H4 (cell line): ENCODE measurements around the gene GRIN2A. TPM values are rescaled to one million over a fixed set of nuclear protein-coding genes. Genes with fewer than 3 reads are reported as not detected.

ENCODE experiments used
- DNase-seq: peaks from one replicate; pipeline ENCODE4 v3.0.0-alpha.2; 2015; ENCODE audit warnings: low spot score
- total RNA-seq: library from RNA; depleted of rRNA; stranded (reverse); fragments of >200 nt; shearing (Covaris generic); gene quantifications from 2 replicates; pipeline ENCODE4 v1.2.3, GENCODE V29; 2014

GRIN2A gene
- total RNA-seq, 1 experiment from 2014 or later = 0.17 TPM

DNA sequence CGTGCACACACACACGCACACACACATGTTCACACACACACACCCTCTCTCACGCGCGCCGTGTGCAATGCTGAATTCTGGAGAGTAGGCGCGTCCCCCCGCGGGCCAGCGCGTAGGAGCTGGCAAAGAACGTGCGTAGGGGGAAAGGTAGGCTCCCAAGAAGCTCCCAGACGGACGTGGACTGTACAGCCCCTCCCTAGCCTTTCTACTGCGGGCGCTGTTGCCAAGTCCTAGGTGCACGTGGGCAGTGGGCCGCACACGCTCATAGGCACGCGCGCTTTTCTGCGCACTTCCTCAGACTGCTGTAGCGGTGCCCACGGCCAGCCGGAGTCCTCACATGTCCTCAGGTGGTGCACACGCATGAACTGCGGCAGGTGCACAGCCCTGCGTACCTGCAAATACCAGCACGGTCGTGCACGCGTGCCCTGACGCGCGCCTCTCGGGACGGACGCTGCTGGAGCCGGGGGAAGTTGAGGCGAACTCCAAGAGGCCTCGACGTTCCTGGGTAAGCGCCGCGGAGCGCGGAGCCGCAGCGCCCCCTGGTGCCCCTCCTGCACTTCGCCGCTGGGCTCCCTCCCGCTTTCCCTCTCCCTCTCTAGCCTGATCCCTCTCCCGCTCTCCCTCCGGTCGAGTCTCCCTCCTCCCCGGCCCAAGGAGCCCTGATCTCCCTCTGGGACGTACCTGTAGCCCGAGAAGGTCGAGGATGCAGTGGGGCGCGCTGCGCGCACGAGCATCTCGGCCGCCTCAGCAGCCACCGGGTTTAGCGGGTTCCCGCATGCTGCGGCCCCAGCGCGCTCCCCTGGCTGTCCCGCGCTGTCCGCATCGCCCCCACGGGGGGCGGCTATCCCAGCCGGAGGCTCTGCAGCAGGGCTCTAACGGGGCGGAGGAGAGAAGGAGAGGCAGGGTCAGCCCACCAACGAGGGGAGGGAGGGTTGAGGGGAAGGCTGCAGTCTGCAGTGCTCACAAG is 749 bp downstream of the GRIN2A start:
- peak; percentile 41 for DNase-seq

DNA sequence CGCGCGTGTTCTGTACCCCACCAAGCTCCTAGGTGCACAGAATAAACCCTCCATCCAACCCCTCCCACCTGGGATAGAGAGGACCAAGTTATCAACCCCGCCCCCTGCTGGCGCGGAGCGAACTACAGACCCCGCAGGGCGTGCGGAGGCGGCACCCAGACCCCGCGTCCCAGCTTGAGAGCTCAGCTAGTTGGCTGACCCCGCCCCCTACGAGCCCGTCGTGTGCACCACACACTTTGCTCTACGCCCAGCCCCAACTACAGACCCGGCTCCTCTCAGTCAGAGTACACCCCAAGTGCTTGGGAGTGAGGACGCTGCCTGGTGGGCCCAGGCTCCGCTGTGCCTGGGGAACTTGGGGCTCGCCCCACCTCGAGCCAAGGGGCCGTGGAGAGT is 1.5 kb downstream of the GRIN2A start:
- no peak for DNase-seq

DNA sequence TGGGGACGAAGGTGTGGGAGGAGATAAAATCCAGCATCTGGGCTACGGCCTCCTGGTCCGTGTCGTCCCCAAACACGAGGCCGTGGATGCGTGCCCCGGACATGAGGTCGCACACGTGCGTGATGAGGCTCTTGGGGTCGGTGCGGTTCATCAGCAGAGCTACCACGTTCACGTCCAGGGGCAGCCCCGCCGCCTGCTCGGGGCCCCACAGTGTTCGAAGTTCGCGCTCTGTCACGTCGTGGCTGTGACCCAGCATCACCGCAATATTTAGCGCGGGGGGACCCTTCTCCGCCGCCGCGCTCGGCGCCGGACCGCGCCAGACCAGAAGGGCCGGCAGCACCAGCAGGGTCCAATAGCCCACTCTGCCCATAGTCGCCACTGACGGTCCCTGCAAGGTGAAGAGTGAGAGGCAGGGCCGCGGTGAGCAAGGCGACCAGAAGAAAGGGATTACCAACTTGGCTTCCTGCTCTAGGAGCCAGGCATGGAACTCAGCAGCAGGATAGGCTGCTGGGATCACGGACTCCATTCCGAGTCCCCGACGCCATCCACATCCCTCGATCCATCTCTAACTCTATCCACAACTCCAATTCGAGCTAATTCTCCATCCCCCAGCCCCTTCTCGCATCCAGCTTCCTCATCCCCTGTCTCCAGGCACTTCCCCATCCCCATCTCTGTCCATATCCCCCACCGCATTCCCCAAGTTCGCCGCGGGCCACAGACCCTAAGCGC is 2.0 kb downstream of the GRIN2A start:
- no peak for DNase-seq

DNA sequence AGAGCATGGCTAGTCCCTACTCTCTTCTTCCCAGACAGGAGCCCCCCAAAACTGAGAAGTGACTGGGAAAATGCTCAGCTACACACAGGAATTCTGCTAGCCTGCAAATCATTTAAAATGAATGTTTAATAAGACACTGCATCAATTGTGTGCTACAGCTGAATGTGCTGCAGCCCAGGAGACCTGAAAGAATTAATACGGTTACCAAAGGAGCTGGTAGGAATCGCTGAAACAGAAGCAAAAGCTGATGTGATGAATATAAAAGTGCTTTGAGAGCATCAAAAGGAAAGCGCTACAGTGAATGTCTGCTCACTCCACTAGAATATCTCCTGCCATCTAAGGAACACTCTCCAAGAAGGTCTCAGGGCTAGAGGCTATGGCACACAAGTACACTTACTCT is 3.7 kb downstream of the GRIN2A start:
- no peak for DNase-seq

DNA sequence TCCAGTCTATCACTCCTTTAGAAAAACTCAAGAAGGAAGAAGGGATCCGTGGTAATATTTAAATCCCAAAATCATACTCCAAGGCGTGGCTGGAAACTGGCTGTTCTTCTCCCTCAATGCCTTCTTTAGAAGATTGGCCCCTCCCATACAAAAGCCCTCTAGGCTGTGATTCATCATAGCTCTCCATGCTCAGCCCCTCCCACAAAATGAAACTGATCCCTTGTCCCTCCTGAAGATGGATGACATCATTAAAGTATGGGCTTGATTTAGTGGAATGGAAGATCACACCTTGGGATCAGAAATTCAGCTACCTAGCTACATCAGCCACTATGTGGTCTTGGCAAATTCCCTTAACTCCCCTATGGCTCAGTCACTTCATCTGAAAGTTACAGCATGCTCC is 4.1 kb downstream of the GRIN2A start:
- peak; percentile 38 for DNase-seq

DNA sequence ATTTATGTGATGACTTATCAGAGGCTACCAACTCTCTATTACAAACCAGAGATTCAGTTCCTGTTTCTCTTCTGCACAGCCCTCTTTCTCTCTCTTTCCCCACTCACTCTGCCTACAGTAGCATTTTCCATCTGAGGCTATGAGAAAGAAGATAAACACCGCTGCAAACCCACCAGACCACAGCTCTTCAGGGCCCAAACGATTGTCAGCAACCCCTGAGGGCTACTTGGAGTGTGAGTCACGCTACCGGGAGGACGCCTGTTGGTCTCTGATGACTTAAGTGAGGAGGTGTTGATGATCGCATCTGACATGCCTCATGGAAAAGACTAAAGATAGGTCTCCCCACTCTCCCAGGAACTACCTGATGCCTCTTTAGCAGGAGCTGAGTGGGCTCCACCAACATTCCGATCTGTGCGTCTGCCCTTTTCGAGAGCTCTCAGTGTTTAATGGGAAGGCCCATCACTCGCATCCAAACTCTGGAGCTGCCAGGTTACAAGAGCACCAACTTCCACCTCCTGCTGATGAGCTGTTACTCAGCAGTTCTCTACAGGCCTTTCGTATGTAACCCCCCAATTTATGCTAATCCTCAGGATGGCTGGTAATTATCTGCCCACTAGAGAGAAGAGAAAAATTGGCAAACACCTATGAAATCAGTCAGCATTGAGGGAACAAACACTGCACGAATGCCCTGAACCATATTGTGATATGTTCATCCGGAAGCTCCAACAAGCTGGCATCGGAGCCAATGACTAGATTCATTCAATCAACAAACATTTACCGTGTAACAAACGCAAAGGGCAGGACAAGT is 9.2 kb downstream of the GRIN2A start:
- DNase-seq = peak; percentile 51

DNA sequence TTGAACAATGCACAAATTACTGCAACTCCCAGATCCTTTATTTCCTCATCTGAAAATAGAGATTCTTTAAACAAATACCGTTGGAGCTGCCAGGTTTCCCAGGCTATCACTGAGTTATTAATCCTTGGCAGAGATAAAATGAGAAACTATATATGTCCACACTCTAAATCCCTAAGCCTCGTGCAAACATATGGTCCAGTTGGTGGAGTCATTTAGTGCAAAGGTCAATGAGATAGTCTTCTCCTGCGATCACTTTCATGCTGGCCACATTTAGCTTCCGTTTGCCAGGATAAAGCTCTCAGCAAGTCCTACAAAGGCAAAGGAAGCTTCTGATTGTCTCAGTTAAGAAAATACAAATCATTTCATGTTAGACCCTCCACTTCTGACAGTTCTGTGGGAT is 11.0 kb downstream of the GRIN2A start:
- no peak for DNase-seq

DNA sequence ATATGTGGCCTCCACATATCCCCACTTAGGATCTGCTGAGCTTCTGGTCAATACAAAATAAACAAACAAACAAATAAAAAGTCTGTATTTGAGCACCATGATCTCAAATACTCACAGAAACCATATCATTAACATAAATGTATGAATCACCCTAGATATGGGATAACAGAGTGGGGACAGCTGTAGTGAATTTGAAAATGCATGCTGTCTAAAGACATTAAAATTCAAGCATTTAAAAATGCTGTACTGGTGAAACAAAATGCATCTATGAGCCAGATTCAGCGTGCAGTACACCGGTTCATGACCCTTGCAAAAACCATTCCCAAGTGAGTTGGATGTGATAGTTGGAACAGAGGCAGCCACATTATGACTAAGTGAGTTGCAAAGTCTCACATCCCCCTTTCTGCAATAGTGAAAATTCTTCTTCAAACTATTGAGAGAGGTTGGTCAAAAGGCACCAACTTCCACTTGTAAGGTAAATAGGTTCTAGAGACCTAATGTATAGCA is 12.3 kb downstream of the GRIN2A start:
- no peak for DNase-seq

DNA sequence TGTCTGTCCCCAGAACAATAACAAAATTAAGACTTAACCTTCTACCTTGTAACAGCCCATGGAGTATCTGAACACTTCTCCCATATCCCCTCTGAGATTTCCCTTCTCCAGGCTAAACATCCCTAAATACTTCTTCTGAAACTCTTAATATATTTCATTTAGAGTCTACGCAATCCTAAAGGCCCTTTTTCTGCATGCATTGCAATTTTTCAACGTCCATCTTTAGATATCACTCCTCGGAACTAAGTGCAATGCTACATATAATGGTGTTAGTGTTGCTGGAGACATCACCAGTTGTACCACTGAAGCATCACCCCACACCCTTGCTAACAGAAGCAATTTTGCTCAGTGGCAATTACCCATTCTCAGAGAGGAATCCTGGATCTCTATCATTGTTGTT is 13.2 kb downstream of the GRIN2A start:
- no peak for DNase-seq

DNA sequence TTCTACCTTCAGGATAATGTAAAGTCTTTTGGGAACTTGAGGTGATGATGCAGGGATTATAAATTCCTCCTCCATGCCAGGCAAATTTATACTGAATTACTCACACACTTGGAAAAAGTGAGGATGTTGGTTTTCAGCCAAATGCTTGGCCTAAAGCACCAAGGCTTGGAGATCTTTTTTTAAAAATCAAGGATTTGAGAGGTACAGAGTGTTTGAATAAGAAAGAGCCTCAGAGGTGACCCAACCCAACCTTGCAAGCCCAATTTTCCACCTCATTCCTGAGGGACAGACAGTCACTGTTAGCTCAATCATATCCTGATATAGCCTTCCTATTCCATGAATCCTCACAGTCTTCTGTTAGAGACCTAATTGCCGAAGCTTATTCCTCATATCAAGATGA is 14.0 kb downstream of the GRIN2A start:
- peak; percentile 16 for DNase-seq

DNA sequence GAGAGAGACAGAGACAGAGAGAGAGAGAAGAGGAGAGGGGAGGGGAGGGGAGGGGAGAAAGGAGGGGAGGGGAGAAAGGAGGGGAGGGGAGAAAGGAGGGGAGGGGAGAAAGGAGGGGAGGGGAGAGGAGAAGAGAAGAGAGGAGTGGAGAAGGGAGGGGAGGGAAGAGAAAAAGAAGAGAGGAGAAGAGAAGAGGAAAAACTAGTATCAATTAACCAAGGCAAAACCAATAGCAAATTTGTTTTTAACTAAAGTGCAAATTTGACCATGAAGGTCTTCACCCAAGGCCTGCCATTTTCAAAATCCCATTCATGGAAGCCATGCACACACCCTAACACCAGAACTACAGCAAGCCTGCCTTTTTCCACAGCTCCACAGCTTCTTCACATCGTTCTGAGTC is 16.6 kb downstream of the GRIN2A start:
- no peak for DNase-seq

DNA sequence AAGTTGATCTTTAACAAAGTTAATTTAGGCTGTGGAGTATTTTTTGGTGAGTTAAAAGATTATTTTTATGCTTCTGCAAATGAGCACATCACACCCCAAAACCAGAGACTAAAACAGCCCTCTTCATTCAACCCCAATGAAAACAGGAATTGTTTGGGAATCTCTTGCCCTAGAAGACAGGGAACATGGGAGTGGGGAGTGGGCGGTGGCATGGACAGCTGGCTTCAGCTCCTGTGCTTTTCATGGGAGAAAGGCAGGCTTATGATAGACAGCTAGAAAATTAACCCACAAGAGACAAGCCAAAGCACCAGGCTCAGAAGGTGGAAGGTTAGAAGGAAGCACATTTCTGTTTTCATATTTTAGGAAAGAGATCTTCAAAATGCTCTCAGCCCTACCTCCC is 19.2 kb downstream of the GRIN2A start:
- DNase-seq = no peak

DNA sequence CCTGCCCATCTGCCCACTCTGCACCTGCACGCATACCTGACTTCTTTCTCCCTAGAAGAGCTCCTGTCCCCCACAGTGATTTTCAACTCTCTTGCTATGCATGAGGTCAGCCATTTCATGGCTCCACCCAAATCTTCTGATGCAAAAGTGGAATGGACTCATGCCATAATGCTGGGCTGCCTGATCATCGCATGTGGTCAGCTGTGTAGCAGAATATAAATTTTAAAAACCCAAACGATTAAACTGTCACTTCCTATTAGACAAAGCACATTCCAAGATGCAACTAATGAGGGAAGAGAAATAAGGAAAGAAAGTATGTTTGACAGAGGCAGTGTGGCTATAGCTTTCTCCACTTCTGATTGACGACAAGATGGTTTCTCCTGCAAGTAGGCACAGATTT is 26.1 kb downstream of the GRIN2A start:
- DNase-seq = no peak

DNA sequence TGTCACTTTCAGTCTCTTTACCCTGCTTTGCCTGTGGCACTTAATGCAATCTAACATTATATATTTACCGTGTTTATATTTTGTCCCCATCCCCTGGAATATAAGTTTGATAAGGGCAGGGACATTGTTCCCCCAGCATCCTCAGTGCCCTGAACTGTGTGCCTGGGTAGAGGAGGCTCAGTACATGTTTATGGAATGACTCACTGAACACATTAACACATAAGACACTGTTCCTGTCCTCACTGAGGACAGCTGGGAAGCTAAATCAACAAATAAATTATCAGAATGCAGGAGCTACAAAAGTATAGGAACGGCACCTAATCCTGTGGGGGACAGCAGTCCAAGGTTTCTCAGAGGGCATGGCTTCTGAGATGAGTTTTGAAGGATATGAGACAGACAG is 27.8 kb downstream of the GRIN2A start:
- DNase-seq = no peak

DNA sequence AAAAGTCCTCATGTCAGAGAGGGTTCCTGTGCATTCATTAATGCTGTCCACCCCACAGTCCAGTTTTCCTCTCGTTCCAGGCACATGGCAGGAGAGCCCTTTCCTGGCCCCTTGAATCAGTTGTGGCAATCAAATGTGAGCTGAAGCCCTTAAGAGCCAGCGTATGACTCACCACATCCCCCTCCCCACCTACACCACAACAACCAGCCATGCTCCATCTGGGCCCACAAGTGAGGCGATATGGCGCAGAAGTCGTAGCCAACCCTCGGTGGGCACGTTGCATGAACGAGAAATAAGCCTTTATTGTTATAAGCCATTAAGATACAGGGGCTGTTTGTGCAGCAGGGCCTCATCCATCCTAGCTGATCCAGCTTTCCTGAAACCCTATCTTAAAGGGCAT is 28.2 kb downstream of the GRIN2A start:
- DNase-seq = no peak

DNA sequence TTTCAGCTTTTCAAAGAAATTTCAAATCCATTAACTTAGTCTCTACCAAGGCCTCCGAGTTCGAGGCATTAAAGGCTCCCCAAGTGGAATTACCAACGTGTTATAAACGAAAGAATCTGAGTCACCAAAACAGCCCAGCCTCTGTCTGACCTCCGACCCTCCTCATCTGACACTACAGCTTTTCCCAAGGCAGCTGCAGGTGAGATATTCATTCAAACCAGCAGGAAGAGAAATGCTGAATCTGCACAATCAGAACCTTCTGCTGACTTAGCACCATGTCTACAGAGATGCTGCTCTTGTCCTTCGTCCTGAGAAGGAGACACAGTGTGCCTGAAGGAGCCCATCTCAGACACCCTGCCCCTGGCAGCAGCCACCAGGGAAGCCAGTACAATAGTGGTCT is 30.5 kb downstream of the GRIN2A start:
- no peak for DNase-seq

DNA sequence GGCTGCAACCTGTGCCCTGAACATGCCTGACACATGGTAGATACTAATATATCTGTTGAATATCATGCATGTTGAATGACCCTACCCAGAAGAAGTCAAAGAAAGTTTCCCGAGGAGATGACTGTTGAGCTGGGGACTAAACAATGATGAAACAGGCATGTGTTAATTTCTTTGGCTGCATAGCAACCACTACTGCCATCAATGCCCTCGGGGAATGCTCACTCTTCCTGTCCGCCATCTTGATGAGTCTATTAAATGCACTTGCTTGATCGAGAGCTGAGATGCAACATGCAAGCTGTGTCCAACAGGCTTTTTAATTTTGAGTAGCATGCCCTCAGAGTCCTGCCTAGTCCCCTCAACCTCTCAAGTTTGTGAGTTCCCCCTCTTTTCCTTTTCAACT is 31.3 kb downstream of the GRIN2A start:
- DNase-seq = peak; percentile 27

DNA sequence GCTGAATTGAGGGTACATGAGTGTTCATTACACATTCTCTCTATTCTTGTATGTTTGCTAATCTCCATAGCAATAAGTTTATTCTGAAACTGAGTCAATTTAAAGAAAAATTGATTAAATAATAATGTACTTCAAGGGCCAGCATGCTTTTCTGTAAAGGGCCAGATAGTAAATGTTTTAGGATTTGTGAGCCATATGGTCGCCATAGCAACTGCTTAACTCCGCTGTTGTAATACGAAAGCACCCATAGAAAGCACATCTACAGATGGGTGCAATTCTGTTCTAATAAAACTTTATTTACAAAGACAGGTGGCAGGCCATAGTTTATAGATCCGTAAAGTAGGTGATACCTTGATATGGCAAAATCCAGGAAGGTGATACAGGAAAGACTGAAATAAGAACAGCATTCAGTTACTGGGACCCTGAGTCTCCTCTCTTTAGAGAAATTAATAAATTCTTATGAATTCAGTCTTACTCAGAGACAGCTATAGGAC is 36.6 kb downstream of the GRIN2A start:
- no peak for DNase-seq

DNA sequence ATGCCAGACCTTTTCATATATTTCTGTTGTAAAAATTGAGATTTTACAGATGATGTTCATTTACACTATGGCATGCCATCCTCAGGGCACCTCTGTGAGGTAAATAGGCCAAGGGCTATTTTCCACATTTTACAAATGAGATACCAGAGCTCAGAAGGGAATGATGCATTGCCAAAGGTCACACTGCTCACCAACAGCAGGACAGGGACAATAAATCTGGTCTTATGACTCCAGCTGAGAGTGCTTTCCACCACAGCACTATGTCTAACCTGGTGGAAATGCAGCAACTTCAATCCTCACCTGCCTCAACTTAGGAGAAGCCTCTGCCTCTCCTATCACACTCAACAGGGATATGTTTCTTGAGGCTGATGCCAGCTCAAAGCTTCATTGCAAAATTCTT is 40.6 kb downstream of the GRIN2A start:
- DNase-seq = no peak

DNA sequence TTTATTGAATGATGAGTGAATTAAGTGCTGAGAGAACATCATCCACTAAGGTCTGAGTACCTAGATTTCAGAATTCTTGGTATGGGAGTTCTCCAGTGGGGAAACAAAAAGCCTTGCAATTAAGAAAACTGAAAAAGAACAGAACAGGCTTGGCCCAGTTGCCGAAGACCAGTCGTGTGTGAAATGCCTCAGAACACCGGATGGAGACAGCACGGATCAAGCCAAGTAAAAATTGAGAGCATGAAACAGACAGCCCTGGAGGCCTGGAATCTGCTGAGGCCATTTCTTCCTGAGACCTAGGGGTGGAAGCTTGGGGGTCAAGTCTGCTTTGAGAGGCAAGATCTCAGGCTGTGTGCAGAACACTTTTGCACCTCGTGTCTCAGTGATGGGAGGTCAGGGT is 43.3 kb downstream of the GRIN2A start:
- no peak for DNase-seq

DNA sequence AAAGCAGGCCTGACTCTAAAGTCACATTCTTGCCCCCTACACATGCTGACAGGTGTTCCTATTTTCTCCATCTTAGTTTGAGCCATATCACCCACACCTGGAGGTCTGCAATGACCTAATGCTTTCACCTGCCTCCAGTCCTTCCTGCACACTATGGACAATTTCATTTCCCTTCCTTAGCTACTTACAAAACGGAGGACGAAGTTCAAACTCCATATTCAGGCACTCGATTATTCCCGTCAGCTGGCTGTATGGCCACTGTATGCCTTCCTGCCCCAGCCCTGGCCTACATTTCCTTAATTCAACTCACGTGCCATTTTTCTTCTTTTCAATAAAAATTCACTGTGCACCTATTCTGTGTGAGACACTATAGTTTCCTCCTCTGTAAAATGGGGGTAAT is 44.9 kb downstream of the GRIN2A start:
- no peak for DNase-seq

DNA sequence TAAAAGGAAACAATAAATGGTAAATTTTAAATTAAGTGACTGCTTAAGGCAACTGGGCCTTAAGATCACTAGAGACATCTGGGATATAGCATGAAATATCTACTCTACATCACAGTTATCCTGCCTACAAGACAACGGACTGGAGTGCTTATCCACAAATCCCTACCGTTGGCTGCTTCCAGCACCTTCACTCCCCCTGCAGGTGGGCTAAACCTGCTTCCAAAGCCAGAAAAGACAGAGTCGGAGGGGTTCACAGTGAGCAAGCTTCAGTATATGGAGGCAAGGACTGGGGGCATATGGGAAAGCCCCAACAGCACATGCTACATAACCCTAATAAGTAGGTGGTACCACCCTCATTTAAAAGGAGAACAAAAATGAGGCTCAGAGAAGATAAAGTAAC is 45.3 kb downstream of the GRIN2A start:
- no peak for DNase-seq
